Measurements from ENCODE around the gene ZNF579. TPM values are rescaled to one million over a fixed set of nuclear protein-coding genes. Genes with fewer than 3 reads are reported as not detected.

The ZNF579 gene
- total and polyA plus RNA-seq, 2 of the 13 experiments (the other 11 are each of a cell fraction or from before 2014, with no cell fraction given), result 2.1 to 2.9 TPM

DNA sequence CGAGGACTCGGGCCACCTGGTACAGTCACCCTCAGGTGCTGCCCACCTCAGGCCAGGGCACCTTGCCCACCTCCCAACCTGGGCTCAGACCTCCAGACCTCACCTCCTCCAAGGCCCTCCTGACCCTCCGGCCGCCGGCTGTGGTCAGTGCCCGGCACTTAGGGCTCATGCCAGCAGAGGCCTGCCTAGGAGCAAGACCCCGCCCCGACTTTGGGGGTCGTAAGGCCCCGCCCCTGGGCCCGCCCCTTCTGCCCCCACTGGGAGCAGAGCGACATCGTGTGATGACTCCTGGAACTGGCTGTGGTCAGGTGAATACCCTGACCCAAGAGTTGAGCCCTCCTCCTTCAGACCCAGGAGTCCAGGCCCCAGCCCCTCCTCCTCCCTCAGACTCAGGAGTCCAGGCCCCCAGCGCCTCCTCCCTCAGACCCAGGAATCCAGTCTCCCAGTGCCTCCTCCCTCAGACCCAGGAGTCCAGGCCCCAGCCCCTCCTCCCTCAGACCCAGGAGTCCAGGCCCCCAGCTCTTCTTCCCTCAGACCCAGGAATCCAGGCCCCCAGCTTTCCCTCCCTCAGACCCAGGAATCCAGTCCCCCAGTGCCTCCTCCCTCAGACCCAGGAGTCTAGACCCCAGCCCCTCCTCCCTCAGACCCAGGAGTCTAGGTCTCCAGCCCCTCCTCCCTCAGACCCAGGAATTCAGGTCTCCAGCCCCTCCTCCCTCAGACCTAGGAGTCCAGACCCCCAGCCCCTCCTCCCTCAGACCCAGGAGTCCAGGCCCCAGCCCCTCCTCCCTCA lies 43.5 kb downstream of the ZNF579 start, which contains the start of gene SBK2 (continued):
- TF ChIP-seq SP1 (IDR thresholded peaks at IDR 0.05) (no peak), SP1 (CRISPR knock-in tag; IDR thresholded peaks at IDR 0.05) (peak; percentile 87), RFX5 (IDR thresholded peaks at IDR 0.05; ENCODE audit: low read depth, low read length) (peak; percentile 51; the same call in 1 of the 2 replicates), SMAD9 (CRISPR knock-in tag; IDR thresholded peaks at IDR 0.05) (no peak), ZNF563 (CRISPR knock-in tag; IDR thresholded peaks at IDR 0.05) (no peak), MAZ (IDR thresholded peaks at IDR 0.05; ENCODE audit: borderline replicate concordance, low read depth, low read length) (peak; percentile 30; the same call in 1 of the 2 replicates), MAZ (CRISPR knock-in tag; IDR thresholded peaks at IDR 0.05; ENCODE audit: low read depth) (no peak), ZNF382 (CRISPR knock-in tag; IDR thresholded peaks at IDR 0.05; ENCODE audit: borderline replicate concordance) (no peak), IRF9 (CRISPR knock-in tag; IDR thresholded peaks at IDR 0.05; ENCODE audit: borderline replicate concordance) (no peak), RAD21 (CRISPR knock-in tag; IDR thresholded peaks at IDR 0.05) (0 out of 2 replicates have a peak, but pooled peaks have one; percentile 30), HNRNPLL (IDR thresholded peaks at IDR 0.05; ENCODE audit: low read depth, low read length, poor library complexity, severe bottlenecking) (no peak)
- TF ChIP-seq, protein P1, sequence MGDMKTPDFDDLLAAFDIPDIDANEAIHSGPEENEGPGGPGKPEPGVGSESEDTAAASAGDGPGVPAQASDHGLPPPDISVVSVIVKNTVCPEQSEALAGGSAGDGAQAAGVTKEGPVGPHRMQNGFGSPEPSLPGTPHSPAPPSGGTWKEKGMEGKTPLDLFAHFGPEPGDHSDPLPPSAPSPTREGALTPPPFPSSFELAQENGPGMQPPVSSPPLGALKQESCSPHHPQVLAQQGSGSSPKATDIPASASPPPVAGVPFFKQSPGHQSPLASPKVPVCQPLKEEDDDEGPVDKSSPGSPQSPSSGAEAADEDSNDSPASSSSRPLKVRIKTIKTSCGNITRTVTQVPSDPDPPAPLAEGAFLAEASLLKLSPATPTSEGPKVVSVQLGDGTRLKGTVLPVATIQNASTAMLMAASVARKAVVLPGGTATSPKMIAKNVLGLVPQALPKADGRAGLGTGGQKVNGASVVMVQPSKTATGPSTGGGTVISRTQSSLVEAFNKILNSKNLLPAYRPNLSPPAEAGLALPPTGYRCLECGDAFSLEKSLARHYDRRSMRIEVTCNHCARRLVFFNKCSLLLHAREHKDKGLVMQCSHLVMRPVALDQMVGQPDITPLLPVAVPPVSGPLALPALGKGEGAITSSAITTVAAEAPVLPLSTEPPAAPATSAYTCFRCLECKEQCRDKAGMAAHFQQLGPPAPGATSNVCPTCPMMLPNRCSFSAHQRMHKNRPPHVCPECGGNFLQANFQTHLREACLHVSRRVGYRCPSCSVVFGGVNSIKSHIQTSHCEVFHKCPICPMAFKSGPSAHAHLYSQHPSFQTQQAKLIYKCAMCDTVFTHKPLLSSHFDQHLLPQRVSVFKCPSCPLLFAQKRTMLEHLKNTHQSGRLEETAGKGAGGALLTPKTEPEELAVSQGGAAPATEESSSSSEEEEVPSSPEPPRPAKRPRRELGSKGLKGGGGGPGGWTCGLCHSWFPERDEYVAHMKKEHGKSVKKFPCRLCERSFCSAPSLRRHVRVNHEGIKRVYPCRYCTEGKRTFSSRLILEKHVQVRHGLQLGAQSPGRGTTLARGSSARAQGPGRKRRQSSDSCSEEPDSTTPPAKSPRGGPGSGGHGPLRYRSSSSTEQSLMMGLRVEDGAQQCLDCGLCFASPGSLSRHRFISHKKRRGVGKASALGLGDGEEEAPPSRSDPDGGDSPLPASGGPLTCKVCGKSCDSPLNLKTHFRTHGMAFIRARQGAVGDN (CRISPR knock-in tag; IDR thresholded peaks at IDR 0.05), result 0 out of 2 replicates have a peak, but pooled peaks have one; percentile 24
- TF ChIP-seq, protein P2, sequence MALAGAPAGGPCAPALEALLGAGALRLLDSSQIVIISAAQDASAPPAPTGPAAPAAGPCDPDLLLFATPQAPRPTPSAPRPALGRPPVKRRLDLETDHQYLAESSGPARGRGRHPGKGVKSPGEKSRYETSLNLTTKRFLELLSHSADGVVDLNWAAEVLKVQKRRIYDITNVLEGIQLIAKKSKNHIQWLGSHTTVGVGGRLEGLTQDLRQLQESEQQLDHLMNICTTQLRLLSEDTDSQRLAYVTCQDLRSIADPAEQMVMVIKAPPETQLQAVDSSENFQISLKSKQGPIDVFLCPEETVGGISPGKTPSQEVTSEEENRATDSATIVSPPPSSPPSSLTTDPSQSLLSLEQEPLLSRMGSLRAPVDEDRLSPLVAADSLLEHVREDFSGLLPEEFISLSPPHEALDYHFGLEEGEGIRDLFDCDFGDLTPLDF (CRISPR knock-in tag; IDR thresholded peaks at IDR 0.05), result no peak
- TF ChIP-seq, protein P3, sequence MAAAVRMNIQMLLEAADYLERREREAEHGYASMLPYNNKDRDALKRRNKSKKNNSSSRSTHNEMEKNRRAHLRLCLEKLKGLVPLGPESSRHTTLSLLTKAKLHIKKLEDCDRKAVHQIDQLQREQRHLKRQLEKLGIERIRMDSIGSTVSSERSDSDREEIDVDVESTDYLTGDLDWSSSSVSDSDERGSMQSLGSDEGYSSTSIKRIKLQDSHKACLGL (CRISPR knock-in tag; IDR thresholded peaks at IDR 0.05), result no peak
- TF ChIP-seq, protein P4, sequence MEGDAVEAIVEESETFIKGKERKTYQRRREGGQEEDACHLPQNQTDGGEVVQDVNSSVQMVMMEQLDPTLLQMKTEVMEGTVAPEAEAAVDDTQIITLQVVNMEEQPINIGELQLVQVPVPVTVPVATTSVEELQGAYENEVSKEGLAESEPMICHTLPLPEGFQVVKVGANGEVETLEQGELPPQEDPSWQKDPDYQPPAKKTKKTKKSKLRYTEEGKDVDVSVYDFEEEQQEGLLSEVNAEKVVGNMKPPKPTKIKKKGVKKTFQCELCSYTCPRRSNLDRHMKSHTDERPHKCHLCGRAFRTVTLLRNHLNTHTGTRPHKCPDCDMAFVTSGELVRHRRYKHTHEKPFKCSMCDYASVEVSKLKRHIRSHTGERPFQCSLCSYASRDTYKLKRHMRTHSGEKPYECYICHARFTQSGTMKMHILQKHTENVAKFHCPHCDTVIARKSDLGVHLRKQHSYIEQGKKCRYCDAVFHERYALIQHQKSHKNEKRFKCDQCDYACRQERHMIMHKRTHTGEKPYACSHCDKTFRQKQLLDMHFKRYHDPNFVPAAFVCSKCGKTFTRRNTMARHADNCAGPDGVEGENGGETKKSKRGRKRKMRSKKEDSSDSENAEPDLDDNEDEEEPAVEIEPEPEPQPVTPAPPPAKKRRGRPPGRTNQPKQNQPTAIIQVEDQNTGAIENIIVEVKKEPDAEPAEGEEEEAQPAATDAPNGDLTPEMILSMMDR (CRISPR knock-in tag; IDR thresholded peaks at IDR 0.05), result peak; percentile 70
- TF ChIP-seq, protein P5, sequence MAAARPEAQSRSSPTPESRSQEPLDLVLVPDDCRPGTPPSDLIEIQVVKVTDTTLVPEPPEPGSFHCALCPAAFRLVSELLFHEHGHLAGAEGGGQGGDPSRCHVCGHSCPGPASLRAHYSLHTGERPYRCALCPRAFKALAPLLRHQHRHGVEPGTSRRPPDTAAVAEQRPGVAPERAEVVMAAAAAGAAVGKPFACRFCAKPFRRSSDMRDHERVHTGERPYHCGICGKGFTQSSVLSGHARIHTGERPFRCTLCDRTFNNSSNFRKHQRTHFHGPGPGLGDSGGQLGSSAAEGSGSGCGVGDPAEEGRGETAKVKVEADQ (CRISPR knock-in tag; IDR thresholded peaks at IDR 0.05; ENCODE audit: borderline replicate concordance), result no peak
